Left lung (tissue), 10 donors: ENCODE measurements around the gene BMP2K. TPM values are rescaled to one million over a fixed set of nuclear protein-coding genes. Genes with fewer than 3 reads are reported as not detected.

ENCODE experiments used
- ATAC-seq: fragments of 200-7000 bp; cut with Tn5 transposase; one replicate; pipeline ENCODE4 v1.9.1; 2020; ENCODE audit warnings: moderate library complexity
- DNase-seq, 4 donors: peaks; one replicate each; pipeline ENCODE4 v3.0.0-alpha.2; 2013 to 2020
- H3K27ac ChIP-seq, 2 donors: fragments of 200-600 bp; sonication (generic) in 1 of 2; one replicate each; pipeline versions ENCODE4 v1.5.0 to v1.8.0; 2020 to 2021
- H3K27me3 ChIP-seq, 2 donors: fragments of 200-600 bp; sonication (generic) in 1 of 2; one replicate each; pipeline versions ENCODE4 v1.5.0 to v1.8.0; 2020 to 2021
- H3K36me3 ChIP-seq, 2 donors: fragments of 200-600 bp; sonication (generic) in 1 of 2; one replicate each; pipeline versions ENCODE4 v1.5.0 to v1.8.0; 2020 to 2021
- H3K4me1 ChIP-seq, 2 donors: fragments of 200-600 bp; one replicate each; pipeline ENCODE4 v1.8.0; 2021
- H3K4me3 ChIP-seq, 2 donors: fragments of 200-600 bp; sonication (generic) in 1 of 2; one replicate each; pipeline versions ENCODE4 v1.5.0 to v1.8.0; 2020 to 2021; ENCODE audit warnings: mild to moderate bottlenecking in 1 of 2
- H3K9me3 ChIP-seq, 2 donors: fragments of 200-600 bp; sonication (generic) in 1 of 2; one replicate each; pipeline versions ENCODE4 v1.5.0 to v1.8.0; 2020 to 2021
- intact Hi-C, 2 donors: fragments of 100-400 bp; cut with DNase I; formaldehyde crosslinking; loops; one replicate each; pipeline versions ENCODE4 v1.11.2 to v1.14.2; 2022
- polyA plus RNA-seq, 6 donors: library from polyadenylated mRNA; unstranded; fragments of 120-200 nt; gene quantifications; one replicate each; pipeline ENCODE4 v1.2.1, GENCODE V29; 2013; ENCODE audit not compliant: insufficient read length in 6 of 6
- total RNA-seq, 2 donors: library from RNA; stranded (reverse); fragmentation: NEBNext Ultra II Directional; extraction: Animal tissue kit (Norgen Biotek cat#: 25700); gene quantifications; one replicate each; pipeline ENCODE4 v1.2.1, GENCODE V29; 2021
- TF ChIP-seq, protein P1 (sequence below), 2 donors: fragments of 200-600 bp; sonication (generic) in 1 of 2; IDR thresholded peaks; one replicate each; pipeline versions ENCODE4 v1.5.0 to v1.8.0; 2021; ENCODE audit warnings: antibody characterized with exemption in 2 of 2
- donor health status: DM: no; HTN: yes; CAD: no.
- donor health status: DM: no; HTN: no; CAD: no.

Gene BMP2K
- total and polyA plus RNA-seq, 8 donors = 23.2 to 67.0 (median 27.1) TPM

- DNase-seq (no peak), ATAC-seq (no peak)
- no peaks in the 10 kb centered on the region for H3K36me3 ChIP-seq
- H3K4me1 ChIP-seq = no peaks in the 10 kb centered on the region
- H3K4me3 ChIP-seq = no peak overlapping the region
- no peak overlapping the region for H3K27ac ChIP-seq
- TF ChIP-seq, protein P1, sequence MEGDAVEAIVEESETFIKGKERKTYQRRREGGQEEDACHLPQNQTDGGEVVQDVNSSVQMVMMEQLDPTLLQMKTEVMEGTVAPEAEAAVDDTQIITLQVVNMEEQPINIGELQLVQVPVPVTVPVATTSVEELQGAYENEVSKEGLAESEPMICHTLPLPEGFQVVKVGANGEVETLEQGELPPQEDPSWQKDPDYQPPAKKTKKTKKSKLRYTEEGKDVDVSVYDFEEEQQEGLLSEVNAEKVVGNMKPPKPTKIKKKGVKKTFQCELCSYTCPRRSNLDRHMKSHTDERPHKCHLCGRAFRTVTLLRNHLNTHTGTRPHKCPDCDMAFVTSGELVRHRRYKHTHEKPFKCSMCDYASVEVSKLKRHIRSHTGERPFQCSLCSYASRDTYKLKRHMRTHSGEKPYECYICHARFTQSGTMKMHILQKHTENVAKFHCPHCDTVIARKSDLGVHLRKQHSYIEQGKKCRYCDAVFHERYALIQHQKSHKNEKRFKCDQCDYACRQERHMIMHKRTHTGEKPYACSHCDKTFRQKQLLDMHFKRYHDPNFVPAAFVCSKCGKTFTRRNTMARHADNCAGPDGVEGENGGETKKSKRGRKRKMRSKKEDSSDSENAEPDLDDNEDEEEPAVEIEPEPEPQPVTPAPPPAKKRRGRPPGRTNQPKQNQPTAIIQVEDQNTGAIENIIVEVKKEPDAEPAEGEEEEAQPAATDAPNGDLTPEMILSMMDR (IDR thresholded peaks at IDR 0.05) = no peak
- H3K9me3 ChIP-seq = no peaks in the 10 kb centered on the region
- intact Hi-C loops = no loop called here
- no peaks in the 10 kb centered on the region for H3K27me3 ChIP-seq
Observed at GRCh38 chr4:78763251-78763650, 12.9 kb upstream of the BMP2K start.

DNA sequence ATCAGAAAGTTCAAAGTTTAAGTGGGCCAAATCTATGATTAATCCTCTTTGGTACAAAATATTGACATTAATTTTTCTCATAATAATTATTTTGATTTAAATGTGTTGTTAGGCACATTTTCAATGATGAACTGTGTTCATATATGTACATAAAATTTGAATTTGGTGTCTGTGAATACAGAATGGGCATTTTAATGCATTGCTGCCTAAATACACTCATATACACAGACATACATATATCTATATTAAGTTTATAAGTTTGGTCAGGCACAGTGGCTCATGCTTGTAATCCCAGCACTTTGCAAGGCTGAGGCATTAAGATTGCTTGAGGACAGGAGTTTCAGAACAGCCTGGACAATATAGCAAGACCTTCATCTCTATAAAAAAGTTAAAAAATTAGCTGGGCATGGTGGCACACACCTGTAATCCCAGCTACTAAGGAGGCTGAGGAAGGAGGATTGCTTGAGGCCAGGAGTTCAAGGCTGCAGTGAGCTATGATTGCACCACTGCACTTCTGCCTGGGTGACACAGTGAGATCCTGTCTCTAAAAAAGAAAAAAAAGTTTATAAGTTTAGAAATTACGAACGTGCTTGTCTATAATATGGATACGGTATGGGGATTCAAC lies 12.3 kb upstream of the BMP2K start:
- no peak overlapping the region for H3K4me3 ChIP-seq

DNA sequence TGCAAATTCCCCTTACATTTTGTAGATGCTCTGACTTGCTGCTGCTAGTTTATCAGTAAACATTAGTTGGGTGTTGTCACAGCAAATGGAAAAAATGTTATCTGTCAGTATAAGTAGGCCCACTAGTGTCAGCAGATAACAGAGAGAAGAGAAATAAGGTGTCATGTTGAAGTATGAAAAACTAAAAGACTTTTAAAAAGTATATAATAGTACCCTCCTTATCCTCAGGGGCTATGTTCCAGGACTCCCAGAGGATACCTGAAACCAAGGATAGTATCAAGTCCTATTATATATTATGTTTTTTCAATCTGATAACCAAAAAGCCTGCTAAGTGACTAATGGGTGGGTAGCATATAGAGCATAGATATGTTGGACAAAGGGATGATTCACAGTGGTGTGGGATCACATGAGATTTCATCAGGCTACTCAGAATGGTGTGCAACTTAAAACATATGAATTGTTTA lies 11.6 kb upstream of the BMP2K start:
- no peak for ATAC-seq
- H3K36me3 ChIP-seq = no peaks in the 10 kb centered on the region
- intact Hi-C loops = no loop called here
- H3K27ac ChIP-seq = no peak overlapping the region
- DNase-seq = no peak
- H3K27me3 ChIP-seq = no peaks in the 10 kb centered on the region
- TF ChIP-seq, protein P1 (IDR thresholded peaks at IDR 0.05) = no peak
- H3K9me3 ChIP-seq = no peaks in the 10 kb centered on the region
- no peaks in the 10 kb centered on the region for H3K4me1 ChIP-seq
- no peak overlapping the region for H3K4me3 ChIP-seq

More for the DNA sequence above, 12.3 kb upstream of the BMP2K start:
- intact Hi-C loops = no loop called here
- TF ChIP-seq, protein P1 (IDR thresholded peaks at IDR 0.05) = no peak
- ATAC-seq = no peak
- DNase-seq = no peak
- no peaks in the 10 kb centered on the region for H3K27me3 ChIP-seq
- no peaks in the 10 kb centered on the region for H3K9me3 ChIP-seq
- no peaks in the 10 kb centered on the region for H3K4me1 ChIP-seq
- no peak overlapping the region for H3K27ac ChIP-seq
- H3K36me3 ChIP-seq = no peaks in the 10 kb centered on the region

GRCh38 chr4:78765432-78766006 lies 10.6 kb upstream of the BMP2K start:
- Histone ChIP-seq H3K9me3 (no peaks in the 10 kb centered on the region), H3K27me3 (no peaks in the 10 kb centered on the region), H3K36me3 (no peaks in the 10 kb centered on the region), H3K27ac (no peak overlapping the region), H3K4me3 (no peak overlapping the region), H3K4me1 (no peaks in the 10 kb centered on the region)
- TF ChIP-seq, protein P1 (IDR thresholded peaks at IDR 0.05) = no peak
- ATAC-seq (no peak), DNase-seq (no peak)
- intact Hi-C loops = no loop called here

- Histone ChIP-seq H3K27me3 (no peaks in the 10 kb centered on the region), H3K4me1 (no peaks in the 10 kb centered on the region), H3K27ac (no peak overlapping the region), H3K9me3 (no peaks in the 10 kb centered on the region), H3K4me3 (no peak overlapping the region), H3K36me3 (no peaks in the 10 kb centered on the region)
- DNase-seq (peak in 2 of 4 donors; percentile 57 to 78), ATAC-seq (no peak)
- TF ChIP-seq, protein P1 (IDR thresholded peaks at IDR 0.05) = no peak
- intact Hi-C loops = no loop called here
Observed at GRCh38 chr4:78766026-78766425, 10.1 kb upstream of the BMP2K start.
